ENCODE data around the gene MCTP1. TPM values are rescaled to one million over a fixed set of nuclear protein-coding genes. Genes with fewer than 3 reads are reported as not detected.

MCTP1 gene
- total and polyA plus RNA-seq, 9 of the 15 experiments (the other 6 are each of a cell fraction or from before 2014, with no cell fraction given): 0.04 to 0.93 (median 0.06) TPM; not detected in 4

- intact Hi-C loops (cut with micrococcal nuclease) (no loop called here), in situ Hi-C loops (cut with MboI) (no loop called here)
- Histone ChIP-seq H3K79me2 (ENCODE audit: control insufficient read depth, insufficient read depth, low read length) (no peaks in the 10 kb centered on the region), H3K4me2 (ENCODE audit: insufficient read depth, low read length) (no peak overlapping the region), H3K27me3 (ENCODE audit: control insufficient read depth in 2 of 2, insufficient read depth in 2 of 2, low read length in 2 of 2) (no peaks in the 10 kb centered on the region), H3K9me3 (replicated peaks; ENCODE audit: control insufficient read depth, insufficient read depth, low read depth, low read length) (no peaks in the 10 kb centered on the region), H3K9me1 (ENCODE audit: control insufficient read depth, insufficient read depth, low read length) (no peaks in the 10 kb centered on the region), H3K9ac (ENCODE audit: insufficient read depth in 1 of 2, low read depth in 2 of 2, low read length in 2 of 2) (no peak overlapping the region), H3K27ac (ENCODE audit: extremely low read depth, low read depth, low read length) (no peak overlapping the region), H3K4me3 (no peak overlapping the region), H2AFZ (ENCODE audit: low read depth, low read length) (no peak overlapping the region), H4K20me1 (replicated peaks; ENCODE audit: control insufficient read depth, insufficient read depth, low read length) (no peaks in the 10 kb centered on the region), H3K4me1 (replicated peaks in 1 of 2; ENCODE audit: control insufficient read depth in 2 of 2, insufficient read depth in 2 of 2, low read length in 2 of 2) (no peaks in the 10 kb centered on the region), H3K36me3 (ENCODE audit: control insufficient read depth, insufficient read depth, low read length) (no peaks in the 10 kb centered on the region)
- DNase-seq (ENCODE audit: extremely low read depth in 1 of 4, low spot score in 3 of 4): no peak
- no peak for ATAC-seq
- ChIA-PET POLR2A (interaction anchor here (0.7 kb wide), 1 partner anchor 12 kb away, joined by 3 read pairs; no protein-coding TSS in a partner anchor), CTCF (ENCODE audit: low intra/inter-chr PET ratio) (no interaction called here)
- WGBS (ENCODE audit: insufficient coverage, low coverage, missing lambda C conversion rate): 3% methylated on average over 3 of the region's 3 CpGs
- no peak for FAIRE-seq
- no peak for TF ChIP-seq CBX5 (IDR thresholded peaks at IDR 0.05; ENCODE audit: borderline replicate concordance, low read depth)
- BruUV-seq (replicated peaks): no TSS peak
These were observed 33.7 kb downstream of the MCTP1 start for GRCh38 chr5:95251185-95251584.

- no peaks in the 10 kb centered on the region for H4K20me1 ChIP-seq (replicated peaks; ENCODE audit: control insufficient read depth, insufficient read depth, low read length)
- BruUV-seq (replicated peaks): no TSS peak
- H3K27me3 ChIP-seq (ENCODE audit: control insufficient read depth in 2 of 2, insufficient read depth in 2 of 2, low read length in 2 of 2): peaks cover 0 to 7% of the 10 kb centered on the region in 2 experiments; a peak in 1 of 5 replicates
- H3K27ac ChIP-seq (ENCODE audit: extremely low read depth, low read depth, low read length): no peak overlapping the region
- CTCF ChIA-PET (ENCODE audit: low intra/inter-chr PET ratio): no interaction called here
- no peaks in the 10 kb centered on the region for H3K36me3 ChIP-seq (ENCODE audit: control insufficient read depth, insufficient read depth, low read length)
- no peak overlapping the region for H3K9ac ChIP-seq (ENCODE audit: insufficient read depth in 1 of 2, low read depth in 2 of 2, low read length in 2 of 2)
- no peak overlapping the region for H2AFZ ChIP-seq (ENCODE audit: low read depth, low read length)
- H3K9me1 ChIP-seq (ENCODE audit: control insufficient read depth, insufficient read depth, low read length): no peaks in the 10 kb centered on the region
- H3K4me2 ChIP-seq (ENCODE audit: insufficient read depth, low read length): no peak overlapping the region
- no peaks in the 10 kb centered on the region for H3K9me3 ChIP-seq (replicated peaks; ENCODE audit: control insufficient read depth, insufficient read depth, low read depth, low read length)
- no peak overlapping the region for H3K4me3 ChIP-seq
- H3K79me2 ChIP-seq (ENCODE audit: control insufficient read depth, insufficient read depth, low read length): no peaks in the 10 kb centered on the region
- no peak for TF ChIP-seq MAFK (IDR thresholded peaks at IDR 0.05; ENCODE audit: low read length)
- no peak for DNase-seq (ENCODE audit: extremely low read depth in 1 of 4, low spot score in 3 of 4)
- POLR2A ChIA-PET: no interaction called here
- H3K4me1 ChIP-seq (replicated peaks in 1 of 2; ENCODE audit: control insufficient read depth in 2 of 2, insufficient read depth in 2 of 2, low read length in 2 of 2): no peaks in the 10 kb centered on the region
- WGBS (ENCODE audit: insufficient coverage, low coverage, missing lambda C conversion rate): 16% methylated on average over 8 of the region's 8 CpGs
- intact Hi-C loops (cut with micrococcal nuclease) (no loop called here), in situ Hi-C loops (cut with MboI) (no loop called here)
- ATAC-seq: no peak
- no peak for FAIRE-seq
These were observed 40.4 kb downstream of the MCTP1 start for GRCh38 chr5:95244479-95244878.
